GM08714 (cell line): ENCODE data around the gene SLC22A2.
"Not testable (repeated sequence)": the region's sequence is repeated elsewhere in the genome, so short reads cannot be mapped to it uniquely, and the experiment has no call there.

Experiments used
- H3K4me3 ChIP-seq: fragments of 200-500 bp; sonication (Bioruptor generic); 2 replicates; pipeline ENCODE4 v1.5.1; 2014; ENCODE audit warnings: mild to moderate bottlenecking, low read length, inconsistent platforms
- ZNF274 ChIP-seq: IDR thresholded peaks from 2 replicates; pipeline ENCODE4 v1.6.1; 2012; ENCODE audit warnings: mild to moderate bottlenecking, low read depth, low read length

Gene SLC22A2

GRCh38 chr6:160258346-160259142 lies at the start of gene SLC22A2:
Gene SLC22A2, minus strand, starts transcription at chr6:160258821. Its CDS starts 64 bp downstream, at chr6:160258757.
- no peak within 1 kb of the TSS for H3K4me3 ChIP-seq
- TF ChIP-seq ZNF274: no peak

GRCh38 chr6:160305926-160306713 lies 47.5 kb upstream of the SLC22A2 start:
- no peak overlapping the region for H3K4me3 ChIP-seq
- TF ChIP-seq ZNF274: no peak

GRCh38 chr6:160303806-160304205 lies 45.2 kb upstream of the SLC22A2 start:
- TF ChIP-seq ZNF274: no peak
- no peak overlapping the region for H3K4me3 ChIP-seq

GRCh38 chr6:160302431-160303082 lies 43.9 kb upstream of the SLC22A2 start:
- H3K4me3 ChIP-seq: not testable (repeated sequence)

- no peak for TF ChIP-seq ZNF274
These were observed 42.7 kb upstream of the SLC22A2 start for GRCh38 chr6:160301339-160301738.

GRCh38 chr6:160300076-160300695 lies 41.6 kb upstream of the SLC22A2 start:
- H3K4me3 ChIP-seq: no peak overlapping the region
- TF ChIP-seq ZNF274: no peak

More at GRCh38 chr6:160301339-160301738, 42.7 kb upstream of the SLC22A2 start:
- H3K4me3 ChIP-seq: no peak overlapping the region

GRCh38 chr6:160299559-160299958 lies 40.9 kb upstream of the SLC22A2 start:
- H3K4me3 ChIP-seq: no peak overlapping the region
- no peak for TF ChIP-seq ZNF274

- no peak for TF ChIP-seq ZNF274
- no peak overlapping the region for H3K4me3 ChIP-seq
These were observed 39.5 kb upstream of the SLC22A2 start for GRCh38 chr6:160298121-160298520.

GRCh38 chr6:160297310-160297709 lies 38.7 kb upstream of the SLC22A2 start:
- no peak for TF ChIP-seq ZNF274
- H3K4me3 ChIP-seq: no peak overlapping the region

GRCh38 chr6:160293844-160294243 lies 35.2 kb upstream of the SLC22A2 start:
- TF ChIP-seq ZNF274: no peak
- H3K4me3 ChIP-seq: no peak overlapping the region

GRCh38 chr6:160285541-160286105 lies 27.0 kb upstream of the SLC22A2 start:
- no peak overlapping the region for H3K4me3 ChIP-seq
- no peak for TF ChIP-seq ZNF274

- no peak for TF ChIP-seq ZNF274
- no peak overlapping the region for H3K4me3 ChIP-seq
These were observed 26.0 kb upstream of the SLC22A2 start for GRCh38 chr6:160284575-160284974.

GRCh38 chr6:160282444-160282843 lies 23.8 kb upstream of the SLC22A2 start:
- no peak overlapping the region for H3K4me3 ChIP-seq
- TF ChIP-seq ZNF274: no peak

GRCh38 chr6:160279850-160280249 lies 21.2 kb upstream of the SLC22A2 start:
- H3K4me3 ChIP-seq: no peak overlapping the region
- no peak for TF ChIP-seq ZNF274
